Measurements from ENCODE around the gene FAM131B.

The FAM131B gene

DNA sequence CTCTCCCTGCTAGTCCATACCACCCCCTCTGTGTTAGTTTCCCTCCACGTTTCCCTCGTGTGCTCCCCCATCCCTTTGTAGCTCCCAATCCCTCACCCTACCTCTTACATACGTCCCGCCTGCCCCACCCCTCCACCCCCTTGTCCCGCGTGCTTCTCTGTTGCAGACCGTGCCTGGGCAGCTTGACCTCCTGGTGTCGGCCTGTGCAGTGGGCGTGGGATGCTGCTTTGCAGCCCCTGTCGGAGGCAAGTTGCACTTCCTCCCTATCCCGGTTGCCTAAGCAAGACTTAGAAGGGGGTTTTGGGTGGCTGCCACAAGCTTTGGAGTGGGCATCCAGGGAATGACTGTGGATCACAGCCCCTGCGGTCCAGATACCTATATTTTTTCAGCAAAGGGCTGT is 38.9 kb downstream of the FAM131B start:
- TF ChIP-seq CSDC2 (CRISPR knock-in tag; IDR thresholded peaks at IDR 0.05) (no peak), ARNTL (CRISPR knock-in tag; IDR thresholded peaks at IDR 0.05; ENCODE audit: borderline replicate concordance, low read depth) (no peak), GLIS3 (CRISPR knock-in tag; IDR thresholded peaks at IDR 0.05) (no peak), ESRRG (CRISPR knock-in tag; IDR thresholded peaks at IDR 0.05) (no peak), ZFP30 (CRISPR knock-in tag; IDR thresholded peaks at IDR 0.05) (no peak), OSR1 (CRISPR knock-in tag; IDR thresholded peaks at IDR 0.05) (no peak), POU6F1 (CRISPR knock-in tag; IDR thresholded peaks at IDR 0.05; ENCODE audit: borderline replicate concordance, low read depth) (no peak), ZFP3 (CRISPR knock-in tag; IDR thresholded peaks at IDR 0.05) (no peak), TSHZ2 (CRISPR knock-in tag; IDR thresholded peaks at IDR 0.05) (no peak), BACH2 (CRISPR knock-in tag; IDR thresholded peaks at IDR 0.05; ENCODE audit: borderline replicate concordance) (no peak), SNAI2 (CRISPR knock-in tag; IDR thresholded peaks at IDR 0.05) (no peak), RARB (CRISPR knock-in tag; IDR thresholded peaks at IDR 0.05) (no peak), TCF4 (CRISPR knock-in tag; IDR thresholded peaks at IDR 0.05; ENCODE audit: borderline replicate concordance) (no peak), ZNF70 (CRISPR knock-in tag; IDR thresholded peaks at IDR 0.05) (no peak), CSRNP3 (CRISPR knock-in tag; IDR thresholded peaks at IDR 0.05) (no peak)
- no peak for ATAC-seq

GRCh38 chr7:143322760-143323633 is 39.5 kb downstream of the FAM131B start:
- ATAC-seq = no peak
- no peak for TF ChIP-seq TOX (CRISPR knock-in tag; IDR thresholded peaks at IDR 0.05; ENCODE audit: borderline replicate concordance)
- no peak for TF ChIP-seq ZC3H10 (CRISPR knock-in tag; IDR thresholded peaks at IDR 0.05)
- TF ChIP-seq POU6F1 (CRISPR knock-in tag; IDR thresholded peaks at IDR 0.05; ENCODE audit: borderline replicate concordance, low read depth) = no peak
- no peak for TF ChIP-seq TSHZ2 (CRISPR knock-in tag; IDR thresholded peaks at IDR 0.05)
- TF ChIP-seq ZNF8 (CRISPR knock-in tag; IDR thresholded peaks at IDR 0.05) = no peak
- no peak for TF ChIP-seq ZFP30 (CRISPR knock-in tag; IDR thresholded peaks at IDR 0.05)
- no peak for TF ChIP-seq ESRRG (CRISPR knock-in tag; IDR thresholded peaks at IDR 0.05)
- TF ChIP-seq ISL1 (CRISPR knock-in tag; IDR thresholded peaks at IDR 0.05) = no peak
- no peak for TF ChIP-seq OSR1 (CRISPR knock-in tag; IDR thresholded peaks at IDR 0.05)
- no peak for TF ChIP-seq ZNF565 (CRISPR knock-in tag; conservative IDR thresholded peaks at IDR 0.05; ENCODE audit: low read depth)
- TF ChIP-seq CSRNP3 (CRISPR knock-in tag; IDR thresholded peaks at IDR 0.05) = no peak
- TF ChIP-seq PATZ1 (CRISPR knock-in tag; IDR thresholded peaks at IDR 0.05; ENCODE audit: borderline replicate concordance) = no peak
- no peak for TF ChIP-seq GLIS3 (CRISPR knock-in tag; IDR thresholded peaks at IDR 0.05)
- TF ChIP-seq CREB5 (CRISPR knock-in tag; IDR thresholded peaks at IDR 0.05; ENCODE audit: low read depth) = no peak
- no peak for TF ChIP-seq ZNF70 (CRISPR knock-in tag; IDR thresholded peaks at IDR 0.05)

All from SK-N-SH treated with all-trans-retinoic acid at 6 μM for 48 hours (cell line).